ENCODE results near the gene PRMT7. TPM values are rescaled to one million over a fixed set of nuclear protein-coding genes. Genes with fewer than 3 reads are reported as not detected.

PRMT7 gene
- total and polyA plus RNA-seq, 2 donors (not counting 1 experiment from before 2014, with no cell fraction given), result 76.9 to 80.4 TPM

GRCh38 chr16:68377221-68377620 lies 66.4 kb downstream of the PRMT7 start:
- no peaks in the 10 kb centered on the region for H3K9me3 ChIP-seq (ENCODE audit: control extremely low read depth in 1 of 3, control insufficient read depth in 2 of 3, insufficient read depth in 1 of 3, low read length in 2 of 3)

More at GRCh38 chr16:68377221-68377620, 66.4 kb downstream of the PRMT7 start:
- H3K4me3 ChIP-seq (ENCODE audit: control extremely low read depth in 1 of 5, extremely low read depth in 1 of 5, insufficient read depth in 1 of 5, low read depth in 2 of 5, low read length in 4 of 5), result no peak overlapping the region
- TF ChIP-seq CTCF (IDR thresholded peaks at IDR 0.05) (no peak), EZH2 (IDR thresholded peaks at IDR 0.05; ENCODE audit: borderline replicate concordance, insufficient read depth, low read depth, low read length, poor library complexity, severe bottlenecking) (no peak)
- no peak overlapping the region for H3K27ac Mint-ChIP-seq
- H3K27me3 ChIP-seq (replicated peaks in 1 of 4; ENCODE audit: control extremely low read depth in 1 of 4, control insufficient read depth in 3 of 4, insufficient read depth in 4 of 4, low read length in 3 of 4), result peaks cover 0 to 3% (median 1%) of the 10 kb centered on the region in 4 experiments
- no peaks in the 10 kb centered on the region for H3K36me3 ChIP-seq (replicated peaks in 1 of 2; ENCODE audit: control extremely low read depth in 1 of 2, control insufficient read depth in 1 of 2, extremely low read depth in 1 of 2, insufficient read depth in 2 of 2, low read length in 1 of 2)
- H3K4me1 ChIP-seq (ENCODE audit: control insufficient read depth in 2 of 2, insufficient read depth in 2 of 2, low read length in 2 of 2), result peaks cover 15 to 42% of the 10 kb centered on the region in 2 donors
- H3K27me3 Mint-ChIP-seq, result peaks cover 3% of the 10 kb centered on the region
- CTCF ChIA-PET, result no interaction called here
- H2AFZ ChIP-seq (ENCODE audit: insufficient read depth, low read depth, low read length, poor library complexity, severe bottlenecking), result no peak overlapping the region
- H3K4me2 ChIP-seq (replicated peaks; ENCODE audit: low read depth, low read length, poor library complexity, severe bottlenecking), result no peak overlapping the region
- DNase-seq (no peak), ATAC-seq (ENCODE audit: low read depth) (no peak)
- peaks cover 28% of the 10 kb centered on the region for H3K4me1 Mint-ChIP-seq
- H3K9ac ChIP-seq (ENCODE audit: low read length), result no peak overlapping the region
- H3K4me3 Mint-ChIP-seq, result no peak overlapping the region
- intact Hi-C loops (cut with micrococcal nuclease), result no loop called here
- 100% methylated on average over 7 of the region's 7 CpGs for WGBS (ENCODE audit: insufficient coverage)
- no peak overlapping the region for H3K27ac ChIP-seq (ENCODE audit: low read length in 2 of 2)
- H3K9me3 Mint-ChIP-seq (ENCODE audit: insufficient read depth), result no peaks in the 10 kb centered on the region
- no peaks in the 10 kb centered on the region for H4K20me1 ChIP-seq (ENCODE audit: control insufficient read depth, insufficient read depth, low read length, poor library complexity, severe bottlenecking)
- H3K79me2 ChIP-seq (ENCODE audit: control insufficient read depth, insufficient read depth, low read length), result no peaks in the 10 kb centered on the region
- POLR2A ChIA-PET, result no interaction called here
